KOPT-K1 (cell line): ENCODE measurements around the gene TSSK3.

ENCODE experiments used
- H3K27ac ChIP-seq: fragments of 200-600 bp; sonication (generic); 2 replicates; pipeline ENCODE4 v1.5.1; 2016; ENCODE audit warnings: antibody characterized with exemption, mild to moderate bottlenecking, low read depth, low read length; ENCODE audit not compliant: poor library complexity, severe bottlenecking
- H3K36me3 ChIP-seq: fragments of 200-600 bp; sonication (generic); 2 replicates; pipeline ENCODE4 v1.5.1; 2017; ENCODE audit warnings: antibody characterized with exemption, mild to moderate bottlenecking, low read length, moderate library complexity; ENCODE audit not compliant: insufficient read depth
- H3K9me3 ChIP-seq: fragments of 200-600 bp; sonication (generic); 2 replicates; pipeline ENCODE4 v1.5.1; 2017; ENCODE audit warnings: antibody characterized with exemption, low read length, mild to moderate bottlenecking; ENCODE audit not compliant: insufficient read depth, poor library complexity, severe bottlenecking

The TSSK3 gene

GRCh38 chr1:32362474-32363313 is at the start of gene TSSK3, which contains the start of gene FAM229A:
TSS of gene TSSK3 (plus strand) at chr1:32362539. CDS start at chr1:32362702, 163 bp downstream.
TSS of gene FAM229A (minus strand) at chr1:32362485. CDS start at chr1:32362091, 394 bp downstream.
- no peak within 1 kb of the TSS for H3K27ac ChIP-seq
- no peaks in the 10 kb centered on the region for H3K9me3 ChIP-seq

GRCh38 chr1:32316903-32317277 is 45.4 kb upstream of the TSSK3 start:
- H3K36me3 ChIP-seq, result peaks cover 79% of the 10 kb centered on the region

More at GRCh38 chr1:32362474-32363313, at the start of gene TSSK3, which contains the start of gene FAM229A:
- peaks cover 50% of the 10 kb centered on the region for H3K36me3 ChIP-seq

GRCh38 chr1:32318127-32318869 is 44.0 kb upstream of the TSSK3 start:
- peaks cover 83% of the 10 kb centered on the region for H3K36me3 ChIP-seq
- no peak overlapping the region for H3K27ac ChIP-seq
- H3K9me3 ChIP-seq, result no peaks in the 10 kb centered on the region

More at GRCh38 chr1:32316903-32317277, 45.4 kb upstream of the TSSK3 start:
- no peaks in the 10 kb centered on the region for H3K9me3 ChIP-seq
- H3K27ac ChIP-seq, result no peak overlapping the region

- Histone ChIP-seq H3K36me3 (peaks cover 96% of the 10 kb centered on the region), H3K9me3 (no peaks in the 10 kb centered on the region), H3K27ac (peak overlapping the region; percentile 40)
Observed at GRCh38 chr1:32321712-32322291, 40.5 kb upstream of the TSSK3 start.

- no peaks in the 10 kb centered on the region for H3K9me3 ChIP-seq
- no peak overlapping the region for H3K27ac ChIP-seq
- peaks cover 100% of the 10 kb centered on the region for H3K36me3 ChIP-seq
Observed at GRCh38 chr1:32327204-32327603, 35.1 kb upstream of the TSSK3 start.

- no peak overlapping the region for H3K27ac ChIP-seq
- H3K36me3 ChIP-seq, result peaks cover 99% of the 10 kb centered on the region
Observed at GRCh38 chr1:32329931-32330466, 32.3 kb upstream of the TSSK3 start.

GRCh38 chr1:32330558-32331151 is 31.7 kb upstream of the TSSK3 start:
- Histone ChIP-seq H3K9me3 (no peaks in the 10 kb centered on the region), H3K36me3 (peaks cover 92% of the 10 kb centered on the region), H3K27ac (no peak overlapping the region)

More at GRCh38 chr1:32329931-32330466, 32.3 kb upstream of the TSSK3 start:
- no peaks in the 10 kb centered on the region for H3K9me3 ChIP-seq

GRCh38 chr1:32331549-32331948 is 30.8 kb upstream of the TSSK3 start:
- H3K36me3 ChIP-seq, result peaks cover 84% of the 10 kb centered on the region
- H3K27ac ChIP-seq, result no peak overlapping the region
- H3K9me3 ChIP-seq, result no peaks in the 10 kb centered on the region

GRCh38 chr1:32332290-32333079 is 29.9 kb upstream of the TSSK3 start:
- H3K36me3 ChIP-seq, result peaks cover 74% of the 10 kb centered on the region
- H3K27ac ChIP-seq, result no peak overlapping the region
- no peaks in the 10 kb centered on the region for H3K9me3 ChIP-seq

- Histone ChIP-seq H3K36me3 (peaks cover 65% of the 10 kb centered on the region), H3K27ac (no peak overlapping the region)
Observed at GRCh38 chr1:32333251-32333963, 28.9 kb upstream of the TSSK3 start.

GRCh38 chr1:32334274-32334861 is 28.0 kb upstream of the TSSK3 start:
- Histone ChIP-seq H3K9me3 (no peaks in the 10 kb centered on the region), H3K36me3 (peaks cover 55% of the 10 kb centered on the region), H3K27ac (peak overlapping the region; percentile 60)

More at GRCh38 chr1:32333251-32333963, 28.9 kb upstream of the TSSK3 start:
- no peaks in the 10 kb centered on the region for H3K9me3 ChIP-seq

GRCh38 chr1:32334864-32335534 is 27.3 kb upstream of the TSSK3 start:
- no peaks in the 10 kb centered on the region for H3K9me3 ChIP-seq
- peak overlapping the region; percentile 60 for H3K27ac ChIP-seq
- peaks cover 49% of the 10 kb centered on the region for H3K36me3 ChIP-seq

GRCh38 chr1:32335535-32335789 is 26.9 kb upstream of the TSSK3 start:
- Histone ChIP-seq H3K27ac (peak overlapping the region; percentile 60), H3K9me3 (no peaks in the 10 kb centered on the region)

More at GRCh38 chr1:32335535-32335789, 26.9 kb upstream of the TSSK3 start:
- H3K36me3 ChIP-seq, result peaks cover 44% of the 10 kb centered on the region
